ENCODE measurements around the gene LTBP2. TPM values are rescaled to one million over a fixed set of nuclear protein-coding genes. Genes with fewer than 3 reads are reported as not detected.

Gene LTBP2
- total RNA-seq, 1 experiment from 2014 or later = 1.5 TPM

GRCh38 chr14:74533576-74533975, 78.5 kb downstream of the LTBP2 start:
- no peak for TF ChIP-seq EZH2phosphoT487 (IDR thresholded peaks at IDR 0.05; ENCODE audit: borderline replicate concordance)
- no peak for TF ChIP-seq ATF3 (IDR thresholded peaks at IDR 0.05)
- no peak for TF ChIP-seq SRF (IDR thresholded peaks at IDR 0.05; ENCODE audit: low read depth)
- no peak for TF ChIP-seq ELF1 (IDR thresholded peaks at IDR 0.05; ENCODE audit: borderline replicate concordance, low read depth)
- no peak for TF ChIP-seq CBX3 (IDR thresholded peaks at IDR 0.05; ENCODE audit: low read depth)
- TF ChIP-seq YY1 (IDR thresholded peaks at IDR 0.05; ENCODE audit: extremely low read depth, insufficient replicate concordance, low read depth, low read length) = no peak
- no peak for TF ChIP-seq JUND (IDR thresholded peaks at IDR 0.05)
- no peak for TF ChIP-seq ZFX (IDR thresholded peaks at IDR 0.05)
- no peak for TF ChIP-seq MAX (IDR thresholded peaks at IDR 0.05)
- TF ChIP-seq POLR2AphosphoS5 (IDR thresholded peaks at IDR 0.05; ENCODE audit: low read depth, low read length) = no peak
- no peak for TF ChIP-seq CTCF (IDR thresholded peaks at IDR 0.05 in 2 of 3, conservative IDR thresholded peaks at IDR 0.05 in 1 of 3; ENCODE audit: borderline replicate concordance in 1 of 3, insufficient read depth in 1 of 3, low read depth in 2 of 3, low read length in 2 of 3)
- no peak for TF ChIP-seq EGR1 (IDR thresholded peaks at IDR 0.05; ENCODE audit: low read depth)
- TF ChIP-seq ZNF274 (IDR thresholded peaks at IDR 0.05; ENCODE audit: low read depth, low read length) = no peak
- no peak for TF ChIP-seq CEBPB (IDR thresholded peaks at IDR 0.05; ENCODE audit: low read depth)
- TF ChIP-seq SIN3A (IDR thresholded peaks at IDR 0.05; ENCODE audit: low read depth) = no peak
- TF ChIP-seq RAD21 (IDR thresholded peaks at IDR 0.05; ENCODE audit: low read depth) = no peak
- Histone ChIP-seq H3K36me3 (ENCODE audit: control insufficient read depth in 1 of 2, insufficient read depth in 2 of 2, low read length in 2 of 2) (no peaks in the 10 kb centered on the region), H3K27ac (ENCODE audit: low read depth, low read length) (no peak overlapping the region), H3K9me3 (ENCODE audit: control insufficient read depth in 1 of 2, insufficient read depth in 1 of 2, low read depth in 1 of 2, low read length in 2 of 2) (no peaks in the 10 kb centered on the region), H3K79me2 (ENCODE audit: insufficient read depth, low read length) (no peaks in the 10 kb centered on the region), H4K20me1 (ENCODE audit: insufficient read depth) (no peaks in the 10 kb centered on the region), H3K4me1 (ENCODE audit: control insufficient read depth in 1 of 2, insufficient read depth in 2 of 2, low read length in 2 of 2) (peaks cover 10 to 16% of the 10 kb centered on the region in 2 experiments), H3K4me2 (ENCODE audit: low read length) (no peak overlapping the region), H3K27me3 (ENCODE audit: insufficient read depth, low read length) (no peaks in the 10 kb centered on the region), H3K4me3 (replicated peaks in 1 of 2; ENCODE audit: low read depth in 1 of 2, low read length in 2 of 2) (no peak overlapping the region), H3K9ac (ENCODE audit: low read length) (no peak overlapping the region), H3K9me2 (ENCODE audit: insufficient read depth) (no peaks in the 10 kb centered on the region), H2AFZ (ENCODE audit: low read depth, low read length, poor library complexity, severe bottlenecking) (no peak overlapping the region)
- CTCF ChIA-PET = no interaction called here
- no TSS peak for BruUV-seq (replicated peaks)
- ATAC-seq (no peak), DNase-seq (ENCODE audit: low read depth, low spot score) (no peak)
- intact Hi-C loops (cut with micrococcal nuclease) = no loop called here
- POLR2A ChIA-PET = no interaction called here
- RAD21 ChIA-PET (ENCODE audit: low non-redundant PET in 1 of 2, low total read pairs in 2 of 2, uncharacterized antibody in 2 of 2, unreplicated experiment in 2 of 2) = no interaction called here
